IPS-20b (cell line): Measurements from ENCODE around the gene ABR.
"Not testable (repeated sequence)": the region's sequence is repeated elsewhere in the genome, so short reads cannot be mapped to it uniquely, and the experiment has no call there.

ENCODE experiments used
- H3K27ac ChIP-seq: one replicate; pipeline ENCODE4 v1.5.1; 2013; ENCODE audit warnings: low read length
- H3K27me3 ChIP-seq: 2 replicates; pipeline ENCODE4 v1.6.1; 2013; ENCODE audit warnings: mild to moderate bottlenecking, low read length, inconsistent platforms; ENCODE audit not compliant: insufficient read depth
- H3K36me3 ChIP-seq: 2 replicates; pipeline ENCODE4 v1.6.1; 2013; ENCODE audit warnings: low read depth, mild to moderate bottlenecking, inconsistent platforms, low read length, moderate library complexity; ENCODE audit not compliant: insufficient read depth
- H3K4me1 ChIP-seq: 2 replicates; pipeline ENCODE4 v1.6.1; 2013; ENCODE audit warnings: mild to moderate bottlenecking, control low read depth, inconsistent platforms, low read length, moderate library complexity; ENCODE audit not compliant: insufficient read depth
- H3K4me3 ChIP-seq: 2 replicates; pipeline ENCODE4 v1.5.1; 2013; ENCODE audit warnings: mild to moderate bottlenecking, low read length, inconsistent platforms
- H3K9ac ChIP-seq: 2 replicates; pipeline ENCODE4 v1.6.1; 2013; ENCODE audit warnings: low read depth, mild to moderate bottlenecking, inconsistent platforms, low read length, moderate library complexity
- H3K9me3 ChIP-seq: 2 replicates; pipeline ENCODE4 v1.6.1; 2013; ENCODE audit warnings: mild to moderate bottlenecking, low read depth, low read length, inconsistent platforms; ENCODE audit not compliant: insufficient read depth

ABR gene

GRCh38 chr17:1108765-1109605 lies 70.8 kb downstream of the ABR start:
- Histone ChIP-seq H3K9ac (no peak overlapping the region), H3K4me3 (peak overlapping the region; percentile 69), H3K27me3 (peaks cover 16% of the 10 kb centered on the region), H3K36me3 (no peaks in the 10 kb centered on the region), H3K4me1 (peaks cover 6% of the 10 kb centered on the region; the same call in 1 of the 2 replicates), H3K27ac (no peak overlapping the region), H3K9me3 (no peaks in the 10 kb centered on the region)

GRCh38 chr17:1108478-1108764 lies 71.4 kb downstream of the ABR start:
- no peak overlapping the region for H3K27ac ChIP-seq
- H3K9ac ChIP-seq, result no peak overlapping the region
- no peaks in the 10 kb centered on the region for H3K9me3 ChIP-seq
- H3K36me3 ChIP-seq, result no peaks in the 10 kb centered on the region
- H3K27me3 ChIP-seq, result peaks cover 16% of the 10 kb centered on the region
- H3K4me3 ChIP-seq, result peak overlapping the region; percentile 69; the same call in 1 of the 2 replicates
- peaks cover 6% of the 10 kb centered on the region; the same call in 1 of the 2 replicates for H3K4me1 ChIP-seq

DNA sequence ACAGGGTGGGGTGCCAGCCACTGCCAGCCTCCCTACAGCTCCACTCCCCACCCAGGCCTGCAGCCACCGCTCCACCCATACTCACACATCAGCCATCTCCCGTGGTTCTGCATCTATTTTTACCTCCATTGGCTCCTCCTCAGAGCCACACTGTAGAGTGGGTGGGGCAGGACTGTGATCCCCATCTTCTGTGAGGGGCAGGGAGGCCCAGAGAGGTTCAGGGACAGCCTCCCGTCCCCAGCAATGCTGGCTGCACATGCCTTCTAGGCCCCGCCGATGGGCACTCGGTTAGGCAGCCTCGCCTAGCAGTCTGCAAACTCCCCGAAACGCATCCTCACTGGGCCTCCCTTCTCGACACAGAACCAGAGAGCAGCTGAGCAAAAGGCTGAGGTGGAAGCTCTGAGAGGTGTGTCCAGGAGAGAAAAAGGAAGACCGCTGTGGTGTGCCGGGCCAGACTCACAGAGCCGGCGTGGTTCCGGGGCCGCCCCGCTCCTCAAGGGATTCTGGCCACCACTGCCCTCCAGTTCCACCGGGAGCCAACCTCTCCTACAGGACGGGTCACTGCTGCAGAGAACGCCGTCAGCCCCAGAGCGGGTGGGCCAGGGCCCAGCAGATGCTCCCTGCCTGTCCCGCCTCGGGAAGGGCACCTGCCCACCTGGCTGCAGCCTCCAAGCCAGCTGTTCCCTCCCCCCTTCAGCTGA lies 71.9 kb downstream of the ABR start:
- Histone ChIP-seq H3K27me3 (peaks cover 16% of the 10 kb centered on the region), H3K9me3 (no peaks in the 10 kb centered on the region), H3K27ac (no peak overlapping the region), H3K9ac (no peak overlapping the region), H3K4me3 (peak overlapping the region; percentile 69; the same call in 1 of the 2 replicates), H3K4me1 (peaks cover 6% of the 10 kb centered on the region; the same call in 1 of the 2 replicates), H3K36me3 (no peaks in the 10 kb centered on the region)

- no peaks in the 10 kb centered on the region for H3K9me3 ChIP-seq
- no peak overlapping the region for H3K4me3 ChIP-seq
- no peaks in the 10 kb centered on the region for H3K36me3 ChIP-seq
- H3K27ac ChIP-seq, result no peak overlapping the region
- H3K4me1 ChIP-seq, result peaks cover 6% of the 10 kb centered on the region; the same call in 1 of the 2 replicates
- no peak overlapping the region for H3K9ac ChIP-seq
- peaks cover 16% of the 10 kb centered on the region for H3K27me3 ChIP-seq
These were observed 72.6 kb downstream of the ABR start for GRCh38 chr17:1107083-1107776.

- H3K9ac ChIP-seq, result no peak overlapping the region
- H3K9me3 ChIP-seq, result no peaks in the 10 kb centered on the region
- no peak overlapping the region for H3K4me3 ChIP-seq
- peaks cover 16% of the 10 kb centered on the region for H3K27me3 ChIP-seq
- no peak overlapping the region for H3K27ac ChIP-seq
- no peaks in the 10 kb centered on the region for H3K4me1 ChIP-seq
- H3K36me3 ChIP-seq, result no peaks in the 10 kb centered on the region
These were observed 75.6 kb downstream of the ABR start for GRCh38 chr17:1104222-1104621.

GRCh38 chr17:1100382-1100781 lies 79.4 kb downstream of the ABR start:
- H3K4me1 ChIP-seq, result no peaks in the 10 kb centered on the region
- no peak overlapping the region for H3K4me3 ChIP-seq
- H3K9me3 ChIP-seq, result no peaks in the 10 kb centered on the region
- no peak overlapping the region for H3K27ac ChIP-seq
- no peak overlapping the region for H3K9ac ChIP-seq
- H3K27me3 ChIP-seq, result no peaks in the 10 kb centered on the region
- H3K36me3 ChIP-seq, result no peaks in the 10 kb centered on the region

GRCh38 chr17:1099242-1099641 lies 80.5 kb downstream of the ABR start:
- H3K27ac ChIP-seq, result no peak overlapping the region
- no peaks in the 10 kb centered on the region for H3K36me3 ChIP-seq

DNA sequence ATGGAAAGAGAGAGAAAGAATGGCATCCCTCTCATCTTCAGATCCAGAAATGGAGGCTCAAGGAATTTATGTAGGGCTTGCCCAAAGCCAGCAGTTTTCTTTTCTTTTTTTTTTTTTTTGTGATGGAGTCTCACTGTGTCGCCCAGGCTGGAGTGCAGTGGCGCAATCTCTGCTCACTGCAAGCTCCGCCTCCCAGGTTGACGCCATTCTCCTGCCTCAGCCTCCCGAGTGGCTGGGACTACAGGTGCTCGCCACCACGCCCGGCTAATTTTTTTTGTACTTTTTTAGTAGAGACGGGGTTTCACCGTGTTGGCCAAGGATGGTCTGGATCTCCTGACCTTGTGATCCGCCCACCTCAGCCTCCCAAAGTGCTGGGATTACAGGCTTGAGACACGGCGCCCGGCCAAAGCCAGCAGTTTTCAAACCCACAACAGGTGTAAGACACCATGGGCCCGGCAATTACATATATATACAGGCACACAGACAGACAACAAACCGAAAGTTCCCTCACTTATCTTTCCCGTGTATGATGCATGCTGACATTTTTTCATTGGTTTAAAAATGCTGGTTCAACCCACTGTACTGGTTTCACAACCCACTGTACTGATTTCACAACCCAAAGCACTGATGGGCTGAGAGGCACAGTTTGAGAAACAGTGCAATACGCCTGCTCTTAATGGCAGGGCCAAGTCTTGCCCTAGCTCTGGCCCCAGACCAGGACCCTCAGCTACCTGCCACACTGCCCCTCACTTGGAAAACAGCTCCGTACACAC lies 81.6 kb downstream of the ABR start:
- not testable (repeated sequence) for H3K9ac ChIP-seq, H3K27ac ChIP-seq, H3K36me3 ChIP-seq, H3K9me3 ChIP-seq, H3K27me3 ChIP-seq, H3K4me3 ChIP-seq, H3K4me1 ChIP-seq

More at GRCh38 chr17:1099242-1099641, 80.5 kb downstream of the ABR start:
- Histone ChIP-seq H3K9me3 (no peaks in the 10 kb centered on the region), H3K27me3 (no peaks in the 10 kb centered on the region), H3K9ac (no peak overlapping the region), H3K4me3 (no peak overlapping the region), H3K4me1 (no peaks in the 10 kb centered on the region)

DNA sequence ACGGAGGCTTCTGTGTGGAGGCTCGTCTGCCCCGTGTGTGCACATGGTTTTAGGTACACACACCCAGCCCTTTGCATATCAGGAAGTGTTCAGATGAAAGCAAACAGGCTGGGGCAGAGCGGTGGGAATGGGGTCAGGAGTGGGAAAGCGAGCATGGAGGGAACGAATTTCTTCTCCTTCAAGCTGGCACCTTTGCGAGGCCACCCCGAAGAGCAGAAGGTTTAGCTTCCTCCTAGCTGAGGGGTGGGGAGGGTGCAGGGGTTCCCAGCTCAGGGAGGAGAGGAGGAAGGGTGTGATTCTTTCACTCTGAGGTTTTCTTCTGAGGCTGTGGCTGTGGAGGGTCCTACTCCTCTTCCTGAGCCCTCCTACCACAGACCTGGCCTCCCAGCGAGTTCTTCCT lies 83.6 kb downstream of the ABR start:
- Histone ChIP-seq H3K36me3 (no peaks in the 10 kb centered on the region), H3K9ac (no peak overlapping the region), H3K4me3 (no peak overlapping the region), H3K4me1 (no peaks in the 10 kb centered on the region), H3K27me3 (no peaks in the 10 kb centered on the region), H3K9me3 (no peaks in the 10 kb centered on the region), H3K27ac (no peak overlapping the region)

- Histone ChIP-seq H3K9me3 (no peaks in the 10 kb centered on the region), H3K27me3 (no peaks in the 10 kb centered on the region), H3K4me3 (no peak overlapping the region), H3K4me1 (no peaks in the 10 kb centered on the region), H3K27ac (no peak overlapping the region), H3K9ac (no peak overlapping the region), H3K36me3 (no peaks in the 10 kb centered on the region)
These were observed 84.0 kb downstream of the ABR start for GRCh38 chr17:1095853-1096173.

- Histone ChIP-seq H3K4me1 (no peaks in the 10 kb centered on the region), H3K9me3 (no peaks in the 10 kb centered on the region), H3K9ac (no peak overlapping the region), H3K27ac (no peak overlapping the region), H3K36me3 (no peaks in the 10 kb centered on the region), H3K4me3 (no peak overlapping the region), H3K27me3 (no peaks in the 10 kb centered on the region)
These were observed 84.5 kb downstream of the ABR start for GRCh38 chr17:1095090-1095852.
